Liver (tissue), 3 donors: Measurements from ENCODE around the gene PLEKHN1.
A peak's percentile ranks its signal among the peaks of the same experiment; 100 is the strongest.

ENCODE experiments used
- ATF3 ChIP-seq: IDR thresholded peaks from 2 replicates; pipeline ENCODE4 v1.6.1; 2016; ENCODE audit warnings: antibody characterized with exemption
- CTCF ChIP-seq: fragments of 150-350 bp; IDR thresholded peaks from 2 replicates; pipeline ENCODE4 v1.5.1; 2017; ENCODE audit warnings: improper control_type of control experiment, low read depth, low read length; ENCODE audit not compliant: missing input control
- FOXA1 ChIP-seq: IDR thresholded peaks from 2 replicates; pipeline ENCODE4 v1.6.1; 2016; ENCODE audit warnings: antibody characterized with exemption
- GABPA ChIP-seq, 2 donors: IDR thresholded peaks in 1 of 2; conservative IDR thresholded peaks in 1 of 2; 2 replicates each; pipeline ENCODE4 v1.6.1; 2016; ENCODE audit warnings: antibody characterized with exemption in 2 of 2, mild to moderate bottlenecking in 1 of 2, moderate library complexity in 1 of 2
- HNF4A ChIP-seq, 2 donors: conservative IDR thresholded peaks; 2 replicates each; pipeline ENCODE4 v1.6.1; 2016; ENCODE audit warnings: antibody characterized with exemption in 2 of 2, mild to moderate bottlenecking in 2 of 2
- HNF4G ChIP-seq: IDR thresholded peaks from 2 replicates; pipeline ENCODE4 v1.6.1; 2016; ENCODE audit warnings: antibody characterized with exemption
- JUND ChIP-seq, 2 donors: IDR thresholded peaks; 2 replicates each; pipeline ENCODE4 v1.6.1; 2016; ENCODE audit warnings: antibody characterized with exemption in 2 of 2
- MAX ChIP-seq: IDR thresholded peaks from 2 replicates; pipeline ENCODE4 v1.6.1; 2016; ENCODE audit warnings: antibody characterized with exemption
- RAD21 ChIP-seq, 2 donors: IDR thresholded peaks; 2 replicates each; pipeline ENCODE4 v1.6.1; 2016; ENCODE audit warnings: antibody characterized with exemption in 2 of 2, mild to moderate bottlenecking in 2 of 2
- REST ChIP-seq: IDR thresholded peaks from 2 replicates; pipeline ENCODE4 v1.6.1; 2016; ENCODE audit warnings: antibody characterized with exemption, mild to moderate bottlenecking
- RXRA ChIP-seq, 2 donors: IDR thresholded peaks; 2 replicates each; pipeline ENCODE4 v1.6.1; 2017 to 2018; ENCODE audit warnings: antibody characterized with exemption in 2 of 2, mild to moderate bottlenecking in 1 of 2
- SP1 ChIP-seq: IDR thresholded peaks from 2 replicates; pipeline ENCODE4 v1.6.1; 2018; ENCODE audit warnings: antibody characterized with exemption, mild to moderate bottlenecking
- TAF1 ChIP-seq: conservative IDR thresholded peaks from 2 replicates; pipeline ENCODE4 v1.6.1; 2016; ENCODE audit warnings: antibody characterized with exemption, mild to moderate bottlenecking
- YY1 ChIP-seq: IDR thresholded peaks from 2 replicates; pipeline ENCODE4 v1.6.1; 2016; ENCODE audit warnings: antibody characterized with exemption, mild to moderate bottlenecking
- donor health status: healthy.
- donor health status: healthy.

GRCh38 chr1:1006305-1007159 is 40.2 kb downstream of the PLEKHN1 start:
- TF ChIP-seq CTCF (no peak), FOXA1 (peak; percentile 35), MAX (peak; percentile 78), TAF1 (no peak), SP1 (peak; percentile 98), HNF4A (conservative IDR thresholded peaks at IDR 0.05) (peak; percentile 99 to 100), GABPA (IDR thresholded peaks at IDR 0.05 in 1 of 2, conservative IDR thresholded peaks at IDR 0.05 in 1 of 2) (peak in 1 of 2 donors; percentile 85), REST (peak; percentile 92), YY1 (peak; percentile 94), RAD21 (IDR thresholded peaks at IDR 0.05) (no peak), ATF3 (peak; percentile 97), JUND (IDR thresholded peaks at IDR 0.05) (peak; percentile 98 to 99), RXRA (IDR thresholded peaks at IDR 0.05) (peak; percentile 78 to 92), HNF4G (peak; percentile 98)
